Endodermal cell (in vitro differentiated cells): ENCODE measurements around the gene ATF7. TPM values are rescaled to one million over a fixed set of nuclear protein-coding genes. Genes with fewer than 3 reads are reported as not detected.

Experiments used
- DNase-seq: peaks from one replicate; pipeline ENCODE4 v3.0.0-alpha.2; 2017
- H3K27ac ChIP-seq: 2 replicates; pipeline ENCODE4 v1.5.1; 2013; ENCODE audit warnings: mild to moderate bottlenecking, low read depth, low read length, moderate library complexity
- H3K27me3 ChIP-seq: 2 replicates; pipeline ENCODE4 v1.6.1; 2013; ENCODE audit warnings: mild to moderate bottlenecking, low read length, moderate library complexity; ENCODE audit not compliant: insufficient read depth, control insufficient read depth, poor library complexity, severe bottlenecking
- H3K36me3 ChIP-seq: 2 replicates; pipeline ENCODE4 v1.7.0; 2013; ENCODE audit warnings: mild to moderate bottlenecking, low read length, moderate library complexity; ENCODE audit not compliant: control insufficient read depth, insufficient read depth
- H3K4me1 ChIP-seq: one replicate; pipeline ENCODE4 v1.7.0; 2013; ENCODE audit warnings: low read length; ENCODE audit not compliant: control insufficient read depth, insufficient read depth
- H3K4me3 ChIP-seq: 2 replicates; pipeline ENCODE4 v1.5.1; 2013; ENCODE audit warnings: mild to moderate bottlenecking, low read length, moderate library complexity
- H3K9ac ChIP-seq: 2 replicates; pipeline ENCODE4 v1.6.1; 2013; ENCODE audit warnings: mild to moderate bottlenecking, low read length, moderate library complexity; ENCODE audit not compliant: poor library complexity, severe bottlenecking; ENCODE audit errors: extremely low read depth
- H3K9me3 ChIP-seq: 2 replicates; pipeline ENCODE4 v1.6.1; 2013; ENCODE audit warnings: mild to moderate bottlenecking, low read length, moderate library complexity; ENCODE audit not compliant: control insufficient read depth
- H3K27ac Mint-ChIP-seq: 2 replicates; pipeline ENCODE4 v1.8.0; 2020; ENCODE audit warnings: mixed read lengths
- H3K27me3 Mint-ChIP-seq: 2 replicates; pipeline ENCODE4 v1.8.0; 2021; ENCODE audit warnings: mild to moderate bottlenecking, mixed read lengths; ENCODE audit not compliant: insufficient read depth
- H3K36me3 Mint-ChIP-seq: 2 replicates; pipeline ENCODE4 v1.8.0; 2020; ENCODE audit warnings: low read depth, mixed read lengths
- H3K4me1 Mint-ChIP-seq: 2 replicates; pipeline ENCODE4 v1.8.0; 2020; ENCODE audit warnings: mixed read lengths
- H3K4me3 Mint-ChIP-seq: 2 replicates; pipeline ENCODE4 v1.8.0; 2020; ENCODE audit warnings: mild to moderate bottlenecking, moderate library complexity, mixed read lengths
- H3K9me3 Mint-ChIP-seq: 2 replicates; pipeline ENCODE4 v1.8.0; 2020; ENCODE audit warnings: mild to moderate bottlenecking, mixed read lengths
- CTCF ChIP-seq: fragments of 200-600 bp; sonication (generic); conservative IDR thresholded peaks from 2 replicates; pipeline ENCODE4 v1.5.0; 2021; ENCODE audit warnings: antibody characterized with exemption, mild to moderate bottlenecking
- WGBS, 2 experiments: methylation state at CpG; one replicate each; pipeline versions ENCODE4 v1.1.5 to v1.1.7; 2013; ENCODE audit warnings: missing lambda C conversion rate in 2 of 2, mixed read lengths in 1 of 2; ENCODE audit not compliant: insufficient coverage in 1 of 2, insufficient read length in 1 of 2; 5-methylcytosine and 5-hydroxymethylcytosine counted together
- total RNA-seq, 2 donors: library from RNA; stranded (reverse); fragmentation: NEBNext Ultra II Directional in 1 of 2; extraction: Animal tissue kit (Norgen Biotek cat#: 25700) in 1 of 2; gene quantifications; 2 replicates in 1 of 2; 3 replicates in 1 of 2; pipeline ENCODE4 v1.2.1, GENCODE V29; 2021

ATF7 gene
- total RNA-seq, 2 donors from 2014 or later, result 29.0 to 36.6 TPM

GRCh38 chr12:53618275-53618674 is 7.9 kb downstream of the ATF7 start:
- Mint-ChIP-seq H3K27me3 (no peaks in the 10 kb centered on the region), H3K27ac (no peak overlapping the region), H3K4me3 (no peak overlapping the region), H3K36me3 (peaks cover 14% of the 10 kb centered on the region), H3K4me1 (no peaks in the 10 kb centered on the region), H3K9me3 (no peaks in the 10 kb centered on the region)
- Histone ChIP-seq H3K4me1 (no peaks in the 10 kb centered on the region), H3K9ac (no peak overlapping the region), H3K4me3 (no peak overlapping the region), H3K27ac (no peak overlapping the region), H3K27me3 (no peaks in the 10 kb centered on the region), H3K9me3 (no peaks in the 10 kb centered on the region), H3K36me3 (peaks cover 15% of the 10 kb centered on the region)
- 73 to 95% methylated on average over 3 of the region's 3 CpGs for WGBS, 2 experiments
- no peak for TF ChIP-seq CTCF
- no peak for DNase-seq

- peaks cover 18% of the 10 kb centered on the region for H3K36me3 ChIP-seq
- no peak overlapping the region for H3K27ac ChIP-seq
- H3K9me3 ChIP-seq, result no peaks in the 10 kb centered on the region
- no peak overlapping the region for H3K4me3 ChIP-seq
- DNase-seq, result no peak
- 96 to 100% methylated on average over 2 to 3 of the region's 3 CpGs for WGBS, 2 experiments
- no peak overlapping the region for H3K9ac ChIP-seq
- H3K4me3 Mint-ChIP-seq, result no peak overlapping the region
- no peaks in the 10 kb centered on the region for H3K4me1 ChIP-seq
- TF ChIP-seq CTCF, result no peak
- H3K36me3 Mint-ChIP-seq, result peaks cover 14% of the 10 kb centered on the region
- no peaks in the 10 kb centered on the region for H3K27me3 ChIP-seq
- no peaks in the 10 kb centered on the region for H3K9me3 Mint-ChIP-seq
- H3K27me3 Mint-ChIP-seq, result no peaks in the 10 kb centered on the region
- no peaks in the 10 kb centered on the region for H3K4me1 Mint-ChIP-seq
- H3K27ac Mint-ChIP-seq, result no peak overlapping the region
These were observed 8.5 kb downstream of the ATF7 start for GRCh38 chr12:53617700-53618099.

GRCh38 chr12:53616950-53617349 is 9.2 kb downstream of the ATF7 start:
- Mint-ChIP-seq H3K27ac (no peak overlapping the region), H3K4me1 (no peaks in the 10 kb centered on the region), H3K9me3 (no peaks in the 10 kb centered on the region), H3K27me3 (no peaks in the 10 kb centered on the region), H3K4me3 (no peak overlapping the region), H3K36me3 (peaks cover 14% of the 10 kb centered on the region)
- Histone ChIP-seq H3K36me3 (peaks cover 18% of the 10 kb centered on the region), H3K9me3 (no peaks in the 10 kb centered on the region), H3K9ac (no peak overlapping the region), H3K4me3 (no peak overlapping the region), H3K27ac (no peak overlapping the region), H3K4me1 (no peaks in the 10 kb centered on the region), H3K27me3 (no peaks in the 10 kb centered on the region)
- DNase-seq, result no peak
- no peak for TF ChIP-seq CTCF
- 95 to 100% methylated on average over 3 to 4 of the region's 4 CpGs for WGBS, 2 experiments
